Ishikawa (cell line): Measurements from ENCODE around the gene CCDC7.

Source experiments
- CEBPB ChIP-seq: IDR thresholded peaks from 2 replicates; pipeline ENCODE4 v1.6.1; 2012
- CREB1 ChIP-seq: IDR thresholded peaks from 2 replicates; pipeline ENCODE4 v1.6.1; 2012; ENCODE audit warnings: low read depth
- EP300 ChIP-seq: IDR thresholded peaks from 2 replicates; pipeline ENCODE4 v1.6.1; 2012; ENCODE audit warnings: borderline replicate concordance
- MAX ChIP-seq: IDR thresholded peaks from 2 replicates; pipeline ENCODE4 v1.6.1; 2012
- RAD21 ChIP-seq: IDR thresholded peaks from 2 replicates; pipeline ENCODE4 v1.6.1; 2012; ENCODE audit warnings: low read depth
- REST ChIP-seq: IDR thresholded peaks from 2 replicates; pipeline ENCODE4 v1.6.1; 2012; ENCODE audit warnings: low read depth, mild to moderate bottlenecking
- TAF1 ChIP-seq: IDR thresholded peaks from 2 replicates; pipeline ENCODE4 v1.6.1; 2012; ENCODE audit warnings: low read depth, mild to moderate bottlenecking
- TCF12 ChIP-seq: IDR thresholded peaks from 2 replicates; pipeline ENCODE4 v1.6.1; 2012; ENCODE audit warnings: low read depth
- TEAD4 ChIP-seq: IDR thresholded peaks from 2 replicates; pipeline ENCODE4 v1.6.1; 2012
- USF1 ChIP-seq: IDR thresholded peaks from 2 replicates; pipeline ENCODE4 v1.6.1; 2012
- YY1 ChIP-seq: IDR thresholded peaks from 2 replicates; pipeline ENCODE4 v1.6.1; 2012; ENCODE audit warnings: low read depth

- no peak for TF ChIP-seq USF1
- no peak for TF ChIP-seq REST
- TF ChIP-seq TCF12: no peak
- TF ChIP-seq TEAD4: no peak
- TF ChIP-seq CEBPB: no peak
- TF ChIP-seq YY1: no peak
- no peak for TF ChIP-seq CREB1
- TF ChIP-seq MAX: no peak
- no peak for TF ChIP-seq TAF1
- no peak for TF ChIP-seq EP300
- no peak for TF ChIP-seq RAD21
These were observed 12.4 kb upstream of the CCDC7 start for GRCh38 chr10:32433542-32433941.
